B cell (primary cell): Measurements from ENCODE around the gene TTC9C. TPM values are rescaled to one million over a fixed set of nuclear protein-coding genes. Genes with fewer than 3 reads are reported as not detected.

ENCODE experiments used
- ATAC-seq: fragments of 200-7000 bp; cut with Tn5 transposase; one replicate; pipeline ENCODE4 v1.10.0; 2021; ENCODE audit warnings: low read depth, mild to moderate bottlenecking, moderate number of reproducible peaks, moderate library complexity
- CTCF ChIA-PET: fragments of 350-600 bp; sonication (Branson Sonifier 250); formaldehyde crosslinking; loops from one replicate; lab custom pipeline; 2021; ENCODE audit warnings: antibody characterized with exemption, inconsistent platforms; lab: Charles Lee
- POLR2A ChIA-PET: fragments of 350-600 bp; sonication (Branson Sonifier 250); formaldehyde crosslinking; loops from one replicate; lab custom pipeline; 2021; ENCODE audit warnings: antibody characterized with exemption; lab: Charles Lee
- DNase-seq: peaks from one replicate; pipeline ENCODE4 v3.0.0; 2013
- H2AFZ ChIP-seq: 2 replicates; pipeline ENCODE4 v1.6.1; 2012; ENCODE audit warnings: mild to moderate bottlenecking, low read depth, low read length; ENCODE audit not compliant: insufficient read depth, poor library complexity, severe bottlenecking
- H3K27ac ChIP-seq, 2 donors: 1 replicate in 1 of 2; 2 replicates in 1 of 2; pipeline ENCODE4 v1.5.1; 2012 to 2013; ENCODE audit warnings: low read length in 2 of 2, mild to moderate bottlenecking in 2 of 2, moderate library complexity in 1 of 2
- H3K27me3 ChIP-seq, 4 experiments: fragments of 200-600 bp in 1 of 4; sonication (generic) in 1 of 4; replicated peaks in 1 of 4; 1 replicate in 2 of 4; 2 replicates in 2 of 4; pipeline versions ENCODE4 v1.6.1 to v1.7.0; 2013 to 2016; ENCODE audit warnings: low read length in 3 of 4, mild to moderate bottlenecking in 2 of 4, mixed read lengths in 1 of 4, moderate library complexity in 1 of 4; ENCODE audit not compliant: insufficient read depth in 4 of 4, control insufficient read depth in 3 of 4; ENCODE audit errors: control extremely low read depth in 1 of 4
- H3K36me3 ChIP-seq, 2 experiments: replicated peaks in 1 of 2; 1 replicate in 1 of 2; 2 replicates in 1 of 2; pipeline versions ENCODE4 v1.6.1 to v1.7.1; 2013; ENCODE audit warnings: low read length in 1 of 2; ENCODE audit not compliant: insufficient read depth in 2 of 2, control insufficient read depth in 1 of 2; ENCODE audit errors: control extremely low read depth in 1 of 2, extremely low read depth in 1 of 2
- H3K4me1 ChIP-seq, 2 donors: fragments of 200-600 bp in 1 of 2; sonication (generic) in 1 of 2; 1 replicate in 1 of 2; 2 replicates in 1 of 2; pipeline versions ENCODE4 v1.5.1 to v1.6.1; 2013 to 2017; ENCODE audit warnings: low read length in 2 of 2; ENCODE audit not compliant: control insufficient read depth in 2 of 2, insufficient read depth in 2 of 2
- H3K4me2 ChIP-seq: replicated peaks from 2 replicates; pipeline ENCODE3; 2012; ENCODE audit warnings: mild to moderate bottlenecking, low read depth, low read length; ENCODE audit not compliant: poor library complexity, severe bottlenecking
- H3K4me3 ChIP-seq, 5 experiments: fragments of 200-600 bp in 1 of 5; sonication (generic) in 1 of 5; 1 replicate in 3 of 5; 2 replicates in 2 of 5; pipeline versions ENCODE4 v1.5.1 to v1.7.0; 2011 to 2016; ENCODE audit warnings: low read length in 4 of 5, mild to moderate bottlenecking in 4 of 5, low read depth in 2 of 5, control low read depth in 1 of 5, moderate library complexity in 1 of 5; ENCODE audit not compliant: insufficient read depth in 1 of 5; ENCODE audit errors: control extremely low read depth in 1 of 5, extremely low read depth in 1 of 5
- H3K79me2 ChIP-seq: fragments of 200-600 bp; sonication (generic); one replicate; pipeline ENCODE4 v1.6.0; 2016; ENCODE audit warnings: low read length; ENCODE audit not compliant: control insufficient read depth, insufficient read depth
- H3K9ac ChIP-seq: fragments of 200-600 bp; sonication (generic); 2 replicates; pipeline ENCODE4 v1.6.1; 2017; ENCODE audit warnings: mild to moderate bottlenecking, low read length, moderate library complexity
- H3K9me3 ChIP-seq, 3 donors: one replicate each; pipeline versions ENCODE4 v1.6.1 to v1.7.1; 2013; ENCODE audit warnings: low read length in 2 of 3; ENCODE audit not compliant: control insufficient read depth in 2 of 3, insufficient read depth in 1 of 3; ENCODE audit errors: control extremely low read depth in 1 of 3
- H4K20me1 ChIP-seq: 2 replicates; pipeline ENCODE4 v1.6.0; 2012; ENCODE audit warnings: mild to moderate bottlenecking, low read length; ENCODE audit not compliant: insufficient read depth, control insufficient read depth, poor library complexity, severe bottlenecking
- H3K27ac Mint-ChIP-seq: one replicate; pipeline ENCODE4 v1.8.0; 2021; ENCODE audit warnings: mixed read lengths
- H3K27me3 Mint-ChIP-seq: one replicate; pipeline ENCODE4 v1.8.0; 2021; ENCODE audit warnings: mixed read lengths
- H3K4me1 Mint-ChIP-seq: one replicate; pipeline ENCODE4 v1.8.0; 2021; ENCODE audit warnings: mixed read lengths
- H3K4me3 Mint-ChIP-seq: one replicate; pipeline ENCODE4 v1.8.0; 2021; ENCODE audit warnings: mixed read lengths
- H3K9me3 Mint-ChIP-seq: one replicate; pipeline ENCODE4 v1.8.0; 2022; ENCODE audit warnings: mixed read lengths; ENCODE audit not compliant: insufficient read depth
- EZH2 ChIP-seq: IDR thresholded peaks from 2 replicates; pipeline ENCODE4 v1.6.1; 2012; ENCODE audit warnings: borderline replicate concordance, low read depth, mild to moderate bottlenecking, moderate library complexity, low read length; ENCODE audit not compliant: insufficient read depth, poor library complexity, severe bottlenecking
- WGBS: methylation state at CpG from one replicate; pipeline ENCODE4 v1.1.5; 2013; ENCODE audit warnings: missing lambda C conversion rate; ENCODE audit not compliant: insufficient coverage; 5-methylcytosine and 5-hydroxymethylcytosine counted together
- intact Hi-C: fragments of 100-400 bp; cut with micrococcal nuclease; formaldehyde crosslinking; loops from one replicate; pipeline ENCODE4 v1.10.0; 2022
- polyA plus RNA-seq: library from polyadenylated mRNA; depleted of rRNA; stranded (reverse); fragments of >200 nt; gene quantifications from 2 replicates; pipeline ENCODE4 v1.2.3, GENCODE V29; 2012
- total RNA-seq, 2 donors: library from RNA; stranded (reverse); fragments of 120-200 nt in 1 of 2; gene quantifications; 1 replicate in 1 of 2; 2 replicates in 1 of 2; pipeline versions ENCODE4 v1.2.3 to v1.2.4, GENCODE V29; 2013 to 2022
- TF ChIP-seq, protein P1 (sequence below): fragments of 200-600 bp; IDR thresholded peaks from one replicate; pipeline ENCODE4 v1.8.0; 2022; ENCODE audit warnings: antibody characterized with exemption, mild to moderate bottlenecking

The TTC9C gene
- total and polyA plus RNA-seq, 2 donors (not counting 1 experiment from before 2014, with no cell fraction given): 33.5 to 56.3 TPM

DNA sequence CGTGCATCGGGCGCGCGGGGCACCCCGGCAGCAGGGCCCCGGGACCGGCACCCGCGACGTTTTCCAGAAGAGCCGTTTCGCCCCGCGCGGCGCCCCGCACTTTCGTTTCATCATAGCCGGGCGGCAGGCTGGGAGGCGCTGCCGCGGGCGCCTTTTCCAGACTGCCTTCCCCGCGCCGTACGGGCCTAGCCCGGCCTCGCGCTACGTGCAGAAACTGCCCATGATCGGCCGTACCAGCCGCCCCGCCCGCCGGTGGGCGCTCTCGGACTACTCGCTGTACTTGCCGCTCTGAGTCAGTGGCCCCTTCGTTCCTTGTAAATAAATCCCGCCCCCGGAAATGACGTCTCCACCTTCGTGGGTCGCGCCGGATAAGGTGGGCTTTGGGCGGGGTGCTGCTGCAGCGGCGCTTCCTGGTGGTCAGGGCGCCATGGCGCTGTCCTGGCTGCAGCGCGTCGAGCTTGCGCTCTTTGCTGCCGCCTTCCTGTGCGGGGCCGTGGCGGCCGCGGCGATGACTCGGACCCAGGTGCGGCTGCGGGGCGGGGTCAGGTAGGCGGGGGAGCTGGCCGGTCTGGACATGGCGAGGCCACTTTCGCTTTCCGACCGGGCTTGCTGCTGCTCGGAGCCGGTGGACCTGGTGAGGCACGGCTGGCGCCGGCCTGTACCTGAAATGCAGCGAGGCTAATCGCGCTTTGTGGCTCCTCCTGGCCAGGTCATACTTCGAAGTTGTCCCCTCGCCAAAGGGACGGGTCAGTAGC is 58.9 kb downstream of the TTC9C start, which contains the start of gene TMEM179B:
TSS of gene TMEM179B (plus strand) at position 398 of the 755 bp plus-strand sequence. CDS start at position 428, 30 bp downstream.
- Mint-ChIP-seq H3K4me3 (peak within 1 kb of the TSS; percentile 97), H3K27me3 (no peaks in the 10 kb centered on the region), H3K4me1 (peaks cover 48% of the 10 kb centered on the region), H3K27ac (peak within 1 kb of the TSS; percentile 96), H3K9me3 (no peaks in the 10 kb centered on the region)
- CTCF ChIA-PET: interaction anchor here (0.6 to 7.2 kb wide), 43 partner anchors 8 to 393 kb away, joined by 3 to 101 read pairs (median 4); partner anchors contain the start of genes B3GAT3, BSCL2, EEF1G and GANAB
- H3K9me3 ChIP-seq: no peaks in the 10 kb centered on the region
- peaks cover 1 to 23% of the 10 kb centered on the region in 2 experiments for H3K36me3 ChIP-seq
- peak; percentile 70 for ATAC-seq
- H3K4me2 ChIP-seq: peak within 1 kb of the TSS; percentile 81
- POLR2A ChIA-PET: interaction anchor here (0.6 to 3.7 kb wide), 19 partner anchors 14 to 1358 kb away, joined by 3 to 60 read pairs (median 6); partner anchors contain the start of genes C11orf98, CPSF7, CSKMT and HNRNPUL2
- DNase-seq: peak; percentile 98
- peak within 1 kb of the TSS; percentile 87 to 97 (median 94) for H3K4me3 ChIP-seq
- TF ChIP-seq EZH2: no peak
- TF ChIP-seq, protein P1, sequence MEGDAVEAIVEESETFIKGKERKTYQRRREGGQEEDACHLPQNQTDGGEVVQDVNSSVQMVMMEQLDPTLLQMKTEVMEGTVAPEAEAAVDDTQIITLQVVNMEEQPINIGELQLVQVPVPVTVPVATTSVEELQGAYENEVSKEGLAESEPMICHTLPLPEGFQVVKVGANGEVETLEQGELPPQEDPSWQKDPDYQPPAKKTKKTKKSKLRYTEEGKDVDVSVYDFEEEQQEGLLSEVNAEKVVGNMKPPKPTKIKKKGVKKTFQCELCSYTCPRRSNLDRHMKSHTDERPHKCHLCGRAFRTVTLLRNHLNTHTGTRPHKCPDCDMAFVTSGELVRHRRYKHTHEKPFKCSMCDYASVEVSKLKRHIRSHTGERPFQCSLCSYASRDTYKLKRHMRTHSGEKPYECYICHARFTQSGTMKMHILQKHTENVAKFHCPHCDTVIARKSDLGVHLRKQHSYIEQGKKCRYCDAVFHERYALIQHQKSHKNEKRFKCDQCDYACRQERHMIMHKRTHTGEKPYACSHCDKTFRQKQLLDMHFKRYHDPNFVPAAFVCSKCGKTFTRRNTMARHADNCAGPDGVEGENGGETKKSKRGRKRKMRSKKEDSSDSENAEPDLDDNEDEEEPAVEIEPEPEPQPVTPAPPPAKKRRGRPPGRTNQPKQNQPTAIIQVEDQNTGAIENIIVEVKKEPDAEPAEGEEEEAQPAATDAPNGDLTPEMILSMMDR: peak; percentile 65
- peaks cover 15% of the 10 kb centered on the region for H4K20me1 ChIP-seq
- peak within 1 kb of the TSS; percentile 68 to 78 for H3K27ac ChIP-seq
- H3K4me1 ChIP-seq: peaks cover 27 to 35% of the 10 kb centered on the region in 2 donors
- intact Hi-C loops: loop anchor here (1.0 to 10.0 kb wide), 7 partner anchors 16 to 392 kb away; partner anchors contain the start of genes NXF1, TAF6L, WDR74 and ZBTB3
- peak within 1 kb of the TSS; percentile 83 for H2AFZ ChIP-seq
- H3K27me3 ChIP-seq: no peaks in the 10 kb centered on the region
- peak within 1 kb of the TSS; percentile 87 for H3K9ac ChIP-seq
- H3K79me2 ChIP-seq: peaks cover 40% of the 10 kb centered on the region
- WGBS: under 1% methylated on average over 88 of the region's 88 CpGs

Other genes starting within 250 kb of the TTC9C start
- 228 and 229 TPM in 2 replicates for gene AHNAK, start 181.7 kb upstream of the TTC9C start, total RNA-seq
- 58.1 and 63.7 TPM in 2 replicates for gene AHNAK, start 181.7 kb upstream of the TTC9C start, polyA plus RNA-seq
- 1,778 and 1,867 TPM in 2 replicates for gene EEF1G, start 154.6 kb upstream of the TTC9C start, total RNA-seq
- 1,359 and 1,582 TPM in 2 replicates for gene EEF1G, start 154.6 kb upstream of the TTC9C start, polyA plus RNA-seq
- gene TUT1, start 137.0 kb upstream of the TTC9C start, total RNA-seq: 33.8 and 47.7 TPM in 2 replicates
- 31.1 and 31.6 TPM in 2 replicates for gene TUT1, start 137.0 kb upstream of the TTC9C start, polyA plus RNA-seq
- gene MTA2, start 126.6 kb upstream of the TTC9C start, total RNA-seq: 127 and 139 TPM in 2 replicates
- gene MTA2, start 126.6 kb upstream of the TTC9C start, polyA plus RNA-seq: 37.2 and 46.9 TPM in 2 replicates
- 127 and 135 TPM in 2 replicates for gene EML3, start 115.7 kb upstream of the TTC9C start, total RNA-seq
- gene EML3, start 115.7 kb upstream of the TTC9C start, polyA plus RNA-seq: 128 and 170 TPM in 2 replicates
- 0.68 and 2.0 TPM in 2 replicates for gene ROM1, start 115.2 kb upstream of the TTC9C start, total RNA-seq
- 1.3 and 1.7 TPM in 2 replicates for gene ROM1, start 115.2 kb upstream of the TTC9C start, polyA plus RNA-seq
- 63.1 and 66.6 TPM in 2 replicates for gene B3GAT3, start 106.5 kb upstream of the TTC9C start, total RNA-seq
- gene B3GAT3, start 106.5 kb upstream of the TTC9C start, polyA plus RNA-seq: 88.9 and 89.3 TPM in 2 replicates
- gene GANAB, start 81.9 kb upstream of the TTC9C start, total RNA-seq: 190 and 204 TPM in 2 replicates
- gene GANAB, start 81.9 kb upstream of the TTC9C start, polyA plus RNA-seq: 98.7 and 139 TPM in 2 replicates
- gene INTS5, start 75.2 kb upstream of the TTC9C start, total RNA-seq: 21.3 and 22.7 TPM in 2 replicates
- 8.7 and 14.3 TPM in 2 replicates for gene INTS5, start 75.2 kb upstream of the TTC9C start, polyA plus RNA-seq
- gene C11orf98, start 63.3 kb upstream of the TTC9C start, total RNA-seq: 48.1 and 52.0 TPM in 2 replicates
- 41.5 and 46.3 TPM in 2 replicates for gene C11orf98, start 63.3 kb upstream of the TTC9C start, polyA plus RNA-seq
- 57.3 and 78.7 TPM in 2 replicates for gene CSKMT, start 63.2 kb upstream of the TTC9C start, total RNA-seq
- gene CSKMT, start 63.2 kb upstream of the TTC9C start, polyA plus RNA-seq: 21.3 and 39.0 TPM in 2 replicates
- gene UQCC3, start 56.8 kb upstream of the TTC9C start, total RNA-seq: 6.5 and 8.9 TPM in 2 replicates
- 2.8 and 5.6 TPM in 2 replicates for gene UQCC3, start 56.8 kb upstream of the TTC9C start, polyA plus RNA-seq
- 32.5 and 33.3 TPM in 2 replicates for gene LBHD1, start 56.2 kb upstream of the TTC9C start, total RNA-seq
- gene LBHD1, start 56.2 kb upstream of the TTC9C start, polyA plus RNA-seq: 19.3 and 23.3 TPM in 2 replicates
- gene UBXN1, start 49.4 kb upstream of the TTC9C start, total RNA-seq: 186 and 193 TPM in 2 replicates
- 180 and 289 TPM in 2 replicates for gene UBXN1, start 49.4 kb upstream of the TTC9C start, polyA plus RNA-seq
- 0.15 and 0.25 TPM in 2 replicates for gene LRRN4CL, start 39.0 kb upstream of the TTC9C start, total RNA-seq
- gene LRRN4CL, start 39.0 kb upstream of the TTC9C start, polyA plus RNA-seq: 0.03 TPM in 1 of 2 replicates, not detected in the other
- 49.2 and 56.3 TPM in 2 replicates for gene BSCL2, start 21.1 kb upstream of the TTC9C start, total RNA-seq
- 38.5 TPM in 2 replicates for gene BSCL2, start 21.1 kb upstream of the TTC9C start, polyA plus RNA-seq
- 0.95 and 2.1 TPM in 2 replicates for gene GNG3, start 20.8 kb upstream of the TTC9C start, total RNA-seq
- 5.5 and 8.0 TPM in 2 replicates for gene GNG3, start 20.8 kb upstream of the TTC9C start, polyA plus RNA-seq
- 70.4 and 78.2 TPM in 2 replicates for gene HNRNPUL2, start 1.0 kb upstream of the TTC9C start, total RNA-seq
- gene HNRNPUL2, start 1.0 kb upstream of the TTC9C start, polyA plus RNA-seq: 14.6 and 15.7 TPM in 2 replicates
- gene ZBTB3, start 25.7 kb downstream of the TTC9C start, total RNA-seq: 22.0 and 24.8 TPM in 2 replicates
- 3.8 and 8.7 TPM in 2 replicates for gene ZBTB3, start 25.7 kb downstream of the TTC9C start, polyA plus RNA-seq
- 76.8 and 78.7 TPM in 2 replicates for gene POLR2G, start 33.1 kb downstream of the TTC9C start, total RNA-seq
- 113 and 129 TPM in 2 replicates for gene POLR2G, start 33.1 kb downstream of the TTC9C start, polyA plus RNA-seq
- gene TAF6L, start 42.9 kb downstream of the TTC9C start, total RNA-seq: 43.2 and 48.2 TPM in 2 replicates
- gene TAF6L, start 42.9 kb downstream of the TTC9C start, polyA plus RNA-seq: 28.2 and 75.1 TPM in 2 replicates
- 62.3 and 71.5 TPM in 2 replicates for gene TMEM179B, start 58.9 kb downstream of the TTC9C start, total RNA-seq
- 43.2 and 64.3 TPM in 2 replicates for gene TMEM179B, start 58.9 kb downstream of the TTC9C start, polyA plus RNA-seq
- 15.6 and 16.2 TPM in 2 replicates for gene TMEM223, start 63.5 kb downstream of the TTC9C start, total RNA-seq
- 6.0 and 12.0 TPM in 2 replicates for gene TMEM223, start 63.5 kb downstream of the TTC9C start, polyA plus RNA-seq
- 161 TPM in 2 replicates for gene NXF1, start 77.0 kb downstream of the TTC9C start, total RNA-seq
- gene NXF1, start 77.0 kb downstream of the TTC9C start, polyA plus RNA-seq: 242 and 262 TPM in 2 replicates
- gene STX5, start 103.6 kb downstream of the TTC9C start, total RNA-seq: 98.1 and 99.1 TPM in 2 replicates
- 41.0 and 42.1 TPM in 2 replicates for gene STX5, start 103.6 kb downstream of the TTC9C start, polyA plus RNA-seq
- gene TEX54, start 104.4 kb downstream of the TTC9C start, total RNA-seq: 1.1 TPM in 1 of 2 replicates, not detected in the other
- gene TEX54, start 104.4 kb downstream of the TTC9C start, polyA plus RNA-seq: not detected in 2 replicates
- 131 and 136 TPM in 2 replicates for gene WDR74, start 111.1 kb downstream of the TTC9C start, total RNA-seq
- gene WDR74, start 111.1 kb downstream of the TTC9C start, polyA plus RNA-seq: 122 and 148 TPM in 2 replicates
- 148 and 175 TPM in 2 replicates for gene SLC3A2, start 152.4 kb downstream of the TTC9C start, total RNA-seq
- 92.0 and 102 TPM in 2 replicates for gene SLC3A2, start 152.4 kb downstream of the TTC9C start, polyA plus RNA-seq
- gene CHRM1, start 192.9 kb downstream of the TTC9C start, total RNA-seq: not detected in 2 replicates
- gene CHRM1, start 192.9 kb downstream of the TTC9C start, polyA plus RNA-seq: not detected in 2 replicates